ENCODE measurements around the gene NR2F1-AS1. TPM values are rescaled to one million over a fixed set of nuclear protein-coding genes. Genes with fewer than 3 reads are reported as not detected.

Gene NR2F1-AS1
- total RNA-seq, 1 donor from 2014 or later: 19.0 TPM

DNA sequence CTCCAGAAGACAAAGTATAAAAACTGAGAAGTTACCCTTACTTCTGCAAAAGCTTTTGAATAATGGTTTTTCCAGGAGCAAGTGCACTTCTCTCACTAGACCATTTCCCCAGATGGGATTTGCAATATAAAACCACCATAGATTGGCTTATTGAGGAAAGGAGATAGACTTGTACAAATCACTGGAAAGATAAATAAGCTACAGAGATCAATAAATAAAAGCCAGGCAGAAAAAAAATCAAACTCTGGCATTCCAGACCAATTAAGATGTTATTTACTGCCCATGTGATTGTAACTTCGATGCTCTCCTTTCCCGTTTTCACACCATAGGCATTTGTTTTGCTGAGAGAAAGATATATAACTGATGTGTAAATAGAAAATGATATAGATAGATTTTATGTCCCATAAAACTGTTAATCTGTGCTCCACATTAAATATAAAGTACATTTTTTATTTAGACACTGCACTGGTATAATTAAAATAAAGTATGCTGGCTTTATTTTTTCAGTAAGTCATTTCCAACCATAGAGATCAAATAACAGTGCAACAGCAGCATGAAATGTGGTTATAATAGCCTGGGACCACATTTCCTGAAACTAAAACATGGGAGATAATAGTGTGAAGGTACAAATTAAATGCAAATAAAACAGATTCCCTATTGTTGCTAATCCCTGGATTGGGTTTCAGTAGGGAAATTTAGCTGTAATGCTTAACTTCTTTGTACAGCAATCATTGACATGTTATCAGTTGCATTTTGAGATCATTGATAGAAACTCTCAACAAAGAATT is 177.7 kb downstream of the NR2F1-AS1 start:
- peaks cover 11% of the 10 kb centered on the region for H3K27me3 Mint-ChIP-seq
- peaks cover 8% of the 10 kb centered on the region for H3K9me3 Mint-ChIP-seq
- no peak overlapping the region for H3K4me3 Mint-ChIP-seq
- no peak overlapping the region for H3K27ac Mint-ChIP-seq
- TF ChIP-seq, protein P1, sequence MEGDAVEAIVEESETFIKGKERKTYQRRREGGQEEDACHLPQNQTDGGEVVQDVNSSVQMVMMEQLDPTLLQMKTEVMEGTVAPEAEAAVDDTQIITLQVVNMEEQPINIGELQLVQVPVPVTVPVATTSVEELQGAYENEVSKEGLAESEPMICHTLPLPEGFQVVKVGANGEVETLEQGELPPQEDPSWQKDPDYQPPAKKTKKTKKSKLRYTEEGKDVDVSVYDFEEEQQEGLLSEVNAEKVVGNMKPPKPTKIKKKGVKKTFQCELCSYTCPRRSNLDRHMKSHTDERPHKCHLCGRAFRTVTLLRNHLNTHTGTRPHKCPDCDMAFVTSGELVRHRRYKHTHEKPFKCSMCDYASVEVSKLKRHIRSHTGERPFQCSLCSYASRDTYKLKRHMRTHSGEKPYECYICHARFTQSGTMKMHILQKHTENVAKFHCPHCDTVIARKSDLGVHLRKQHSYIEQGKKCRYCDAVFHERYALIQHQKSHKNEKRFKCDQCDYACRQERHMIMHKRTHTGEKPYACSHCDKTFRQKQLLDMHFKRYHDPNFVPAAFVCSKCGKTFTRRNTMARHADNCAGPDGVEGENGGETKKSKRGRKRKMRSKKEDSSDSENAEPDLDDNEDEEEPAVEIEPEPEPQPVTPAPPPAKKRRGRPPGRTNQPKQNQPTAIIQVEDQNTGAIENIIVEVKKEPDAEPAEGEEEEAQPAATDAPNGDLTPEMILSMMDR (conservative IDR thresholded peaks at IDR 0.05): no peak
- H3K36me3 Mint-ChIP-seq: no peaks in the 10 kb centered on the region
- H3K4me1 Mint-ChIP-seq (ENCODE audit: unreplicated experiment): peaks cover 40% of the 10 kb centered on the region
- no peak for DNase-seq (ENCODE audit: extremely low spot score, unreplicated experiment)

DNA sequence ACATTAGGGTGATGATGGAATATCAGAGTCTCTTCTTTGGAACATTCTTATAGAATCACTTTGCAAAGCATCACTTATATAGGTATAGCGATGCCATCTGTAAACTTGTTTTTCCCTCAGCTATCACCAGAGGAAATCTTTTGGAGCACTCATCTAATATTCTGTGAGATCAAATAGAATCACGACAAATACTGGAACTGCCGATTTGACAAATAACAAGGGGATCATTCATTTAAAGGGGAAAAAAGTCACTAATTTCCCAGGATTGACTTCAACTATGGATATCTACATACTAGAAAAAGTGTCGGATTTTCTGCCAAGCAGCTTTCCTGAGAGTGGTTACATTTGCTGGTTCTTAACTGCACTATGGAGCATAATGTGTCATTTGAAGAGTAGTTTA is 178.6 kb downstream of the NR2F1-AS1 start:
- Mint-ChIP-seq H3K4me1 (ENCODE audit: unreplicated experiment) (peaks cover 31% of the 10 kb centered on the region), H3K27me3 (peaks cover 11% of the 10 kb centered on the region), H3K9me3 (peaks cover 8% of the 10 kb centered on the region), H3K27ac (no peak overlapping the region), H3K36me3 (no peaks in the 10 kb centered on the region), H3K4me3 (no peak overlapping the region)
- TF ChIP-seq, protein P1 (conservative IDR thresholded peaks at IDR 0.05): no peak
- no peak for DNase-seq (ENCODE audit: extremely low spot score, unreplicated experiment)

DNA sequence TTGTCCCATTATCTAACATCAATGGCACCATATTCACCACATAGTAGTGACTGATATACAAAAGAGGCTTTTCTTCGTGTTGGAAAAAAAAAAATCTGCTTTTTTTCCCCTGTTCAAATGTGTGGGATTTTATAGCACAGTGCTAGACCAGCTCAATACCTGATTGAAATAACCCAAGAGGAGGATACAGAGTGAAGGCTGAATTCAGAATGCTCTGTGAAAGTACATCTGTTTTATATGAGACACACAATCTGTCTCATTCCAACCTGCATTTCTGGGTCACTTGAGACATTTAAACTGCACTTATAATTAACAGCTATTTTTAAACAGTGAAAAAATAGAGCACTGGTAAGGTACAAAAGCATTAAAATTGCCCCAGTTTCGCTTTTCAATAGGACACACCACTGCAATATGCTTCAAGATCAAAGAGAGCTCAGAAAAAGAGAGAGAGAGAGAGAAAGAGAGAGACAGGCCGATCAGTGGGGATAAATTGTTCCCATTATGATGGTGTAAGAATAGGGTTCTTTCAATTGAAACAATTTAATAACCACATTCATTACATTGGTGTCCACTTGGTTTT is 179.3 kb downstream of the NR2F1-AS1 start:
- no peak overlapping the region for H3K27ac Mint-ChIP-seq
- no peaks in the 10 kb centered on the region for H3K36me3 Mint-ChIP-seq
- H3K27me3 Mint-ChIP-seq: peaks cover 11% of the 10 kb centered on the region
- TF ChIP-seq, protein P1 (conservative IDR thresholded peaks at IDR 0.05): no peak
- H3K4me3 Mint-ChIP-seq: no peak overlapping the region
- no peak for DNase-seq (ENCODE audit: extremely low spot score, unreplicated experiment)
- H3K4me1 Mint-ChIP-seq (ENCODE audit: unreplicated experiment): peaks cover 27% of the 10 kb centered on the region
- peaks cover 9% of the 10 kb centered on the region for H3K9me3 Mint-ChIP-seq

DNA sequence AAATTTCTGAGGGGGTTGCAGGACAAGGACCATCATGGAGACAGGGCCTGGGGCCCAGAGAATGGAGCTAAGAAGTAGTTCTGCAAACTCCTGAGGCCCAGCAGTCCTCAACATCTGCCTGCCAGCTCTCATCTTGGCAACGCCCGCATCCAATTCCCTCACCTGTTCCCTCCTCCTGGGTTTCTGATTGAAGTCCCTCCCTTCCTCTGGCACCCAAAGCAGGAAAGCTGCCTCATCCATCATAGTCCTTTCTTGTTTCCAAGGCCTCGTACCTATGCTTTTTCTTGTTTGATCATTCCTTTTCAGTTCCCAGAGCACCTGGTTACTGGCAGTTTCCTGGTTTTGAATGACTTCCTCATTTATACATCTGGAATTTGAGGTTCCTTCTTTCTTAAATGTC is 181.3 kb downstream of the NR2F1-AS1 start:
- Mint-ChIP-seq H3K27me3 (peaks cover 11% of the 10 kb centered on the region), H3K4me3 (no peak overlapping the region), H3K9me3 (peaks cover 4% of the 10 kb centered on the region), H3K27ac (no peak overlapping the region), H3K36me3 (no peaks in the 10 kb centered on the region), H3K4me1 (ENCODE audit: unreplicated experiment) (peaks cover 31% of the 10 kb centered on the region)
- TF ChIP-seq, protein P1 (conservative IDR thresholded peaks at IDR 0.05): no peak
- DNase-seq (ENCODE audit: extremely low spot score, unreplicated experiment): no peak

DNA sequence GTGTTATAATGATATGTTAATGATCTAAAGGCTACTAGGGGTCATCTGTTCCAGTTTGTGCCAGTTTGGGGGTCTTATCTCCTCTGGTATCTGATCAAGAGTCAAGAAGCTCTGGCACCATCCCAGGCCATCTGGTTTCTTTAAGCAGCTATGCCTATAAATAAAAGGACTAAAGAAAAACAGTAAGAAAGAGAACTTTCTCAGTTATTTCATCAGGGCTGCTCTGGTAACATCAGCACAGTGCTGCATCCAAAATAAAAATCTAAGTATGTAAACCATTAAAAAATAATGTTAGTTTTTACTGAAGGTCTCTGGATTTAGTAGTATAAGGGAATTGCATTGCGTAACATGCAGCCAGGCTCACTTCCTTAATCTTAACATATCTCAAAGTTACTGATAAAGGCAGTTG is 185.0 kb downstream of the NR2F1-AS1 start:
- Mint-ChIP-seq H3K4me3 (no peak overlapping the region), H3K9me3 (peaks cover 4% of the 10 kb centered on the region), H3K27me3 (peaks cover 4% of the 10 kb centered on the region), H3K36me3 (no peaks in the 10 kb centered on the region), H3K27ac (no peak overlapping the region), H3K4me1 (ENCODE audit: unreplicated experiment) (peaks cover 4% of the 10 kb centered on the region)
- DNase-seq (ENCODE audit: extremely low spot score, unreplicated experiment): no peak
- TF ChIP-seq, protein P1 (conservative IDR thresholded peaks at IDR 0.05): no peak

Data from type B pancreatic cell (in vitro differentiated cells).